GM23338 (cell line): ENCODE results near the gene TRAF2. TPM values are rescaled to one million over a fixed set of nuclear protein-coding genes. Genes with fewer than 3 reads are reported as not detected.

ENCODE experiments used
- ATAC-seq: fragments of 200-7000 bp; cut with Tn5 transposase; 3 replicates; pipeline ENCODE4 v1.9.1; 2020
- DNase-seq: peaks from one replicate; pipeline ENCODE4 v3.0.0-alpha.2; 2015; ENCODE audit warnings: low spot score
- H2AFZ ChIP-seq: fragments of 200-600 bp; sonication (generic); 2 replicates; pipeline ENCODE4 v1.8.0; 2016; ENCODE audit warnings: antibody characterized with exemption, mild to moderate bottlenecking, moderate library complexity
- H3F3A ChIP-seq: fragments of 200-600 bp; sonication (generic); replicated peaks from 2 replicates; pipeline ENCODE4 v1.8.0; 2017; ENCODE audit warnings: antibody characterized with exemption, mixed run types, low read depth
- H3K27ac ChIP-seq: fragments of 200-600 bp; sonication (generic); 2 replicates; pipeline ENCODE4 v1.6.1; 2016; ENCODE audit warnings: low read depth
- H3K27me3 ChIP-seq: fragments of 200-600 bp; sonication (generic); 2 replicates; pipeline ENCODE4 v1.8.0; 2016; ENCODE audit warnings: mild to moderate bottlenecking, mixed run types, moderate library complexity; ENCODE audit not compliant: insufficient read depth
- H3K36me3 ChIP-seq: fragments of 200-600 bp; sonication (generic); 2 replicates; pipeline ENCODE4 v1.8.0; 2016; ENCODE audit warnings: mild to moderate bottlenecking; ENCODE audit not compliant: insufficient read depth
- H3K4me1 ChIP-seq: fragments of 200-600 bp; sonication (generic); 2 replicates; pipeline ENCODE4 v1.8.0; 2016; ENCODE audit warnings: mild to moderate bottlenecking, moderate library complexity; ENCODE audit not compliant: insufficient read depth
- H3K4me2 ChIP-seq: fragments of 200-600 bp; sonication (generic); 2 replicates; pipeline ENCODE4 v1.7.1; 2017; ENCODE audit warnings: mixed run types
- H3K4me3 ChIP-seq: fragments of 200-600 bp; sonication (generic); 2 replicates; pipeline ENCODE4 v1.6.1; 2016; ENCODE audit warnings: mixed run types
- H3K79me2 ChIP-seq: fragments of 200-600 bp; sonication (generic); replicated peaks from 2 replicates; pipeline ENCODE4 v1.8.0; 2017; ENCODE audit warnings: mild to moderate bottlenecking; ENCODE audit not compliant: insufficient read depth
- H3K9me2 ChIP-seq: fragments of 200-600 bp; sonication (generic); 2 replicates; pipeline ENCODE4 v1.8.0; 2017; ENCODE audit not compliant: insufficient read depth
- H4K20me1 ChIP-seq: fragments of 200-600 bp; sonication (generic); replicated peaks from 2 replicates; pipeline ENCODE4 v1.8.0; 2017; ENCODE audit warnings: mild to moderate bottlenecking; ENCODE audit not compliant: insufficient read depth
- H3K27ac Mint-ChIP-seq: 2 replicates; pipeline ENCODE4 v1.8.0; 2020; ENCODE audit warnings: inconsistent platforms, mild to moderate bottlenecking, moderate library complexity, mixed read lengths
- H3K27me3 Mint-ChIP-seq: 3 replicates; pipeline ENCODE4 v1.8.0; 2022; ENCODE audit warnings: low read depth, mild to moderate bottlenecking, moderate library complexity, mixed read lengths, inconsistent platforms; ENCODE audit not compliant: insufficient read depth, poor library complexity
- H3K36me3 Mint-ChIP-seq: 3 replicates; pipeline ENCODE4 v1.8.0; 2021; ENCODE audit warnings: low read depth, mild to moderate bottlenecking, inconsistent platforms, moderate library complexity, mixed read lengths
- H3K4me1 Mint-ChIP-seq: 3 replicates; pipeline ENCODE4 v1.8.0; 2020; ENCODE audit warnings: mild to moderate bottlenecking, inconsistent platforms, mixed read lengths
- H3K4me3 Mint-ChIP-seq: 3 replicates; pipeline ENCODE4 v1.8.0; 2021; ENCODE audit warnings: moderate library complexity, mild to moderate bottlenecking, inconsistent platforms, mixed read lengths
- H3K9me3 Mint-ChIP-seq: 3 replicates; pipeline ENCODE4 v1.8.0; 2020; ENCODE audit warnings: moderate library complexity, mild to moderate bottlenecking, inconsistent platforms, mixed read lengths
- CREB1 ChIP-seq: fragments of 250-450 bp; sonication (Bioruptor Pico); IDR thresholded peaks from 2 replicates; pipeline ENCODE4 v1.5.0; 2020; ENCODE audit warnings: low read depth, mild to moderate bottlenecking, moderate library complexity
- EZH2 ChIP-seq: fragments of 200-600 bp; sonication (generic); IDR thresholded peaks from one replicate; pipeline ENCODE4 v1.8.0; 2017; ENCODE audit warnings: antibody characterized with exemption, mild to moderate bottlenecking, low read depth; ENCODE audit not compliant: unreplicated experiment
- EZH2phosphoT487 ChIP-seq: fragments of 200-600 bp; sonication (generic); IDR thresholded peaks from one replicate; pipeline ENCODE4 v1.8.1; 2018; ENCODE audit warnings: antibody characterized with exemption; ENCODE audit not compliant: unreplicated experiment
- JUNB ChIP-seq: IDR thresholded peaks from one replicate; pipeline ENCODE4 v1.6.1; 2016; ENCODE audit warnings: antibody characterized with exemption; ENCODE audit not compliant: unreplicated experiment
- NANOG ChIP-seq: IDR thresholded peaks from 2 replicates; pipeline ENCODE4 v1.6.1; 2016; ENCODE audit warnings: antibody characterized with exemption, borderline replicate concordance
- POLR2AphosphoS5 ChIP-seq: IDR thresholded peaks from 2 replicates; pipeline ENCODE4 v1.6.1; 2016; ENCODE audit warnings: antibody characterized with exemption, low read depth
- STAT1 ChIP-seq: IDR thresholded peaks from one replicate; pipeline ENCODE4 v1.6.1; 2016; ENCODE audit warnings: antibody characterized with exemption; ENCODE audit not compliant: unreplicated experiment
- ZNF114 ChIP-seq: fragments of 250-450 bp; sonication (Bioruptor Pico); IDR thresholded peaks from 2 replicates; pipeline ENCODE4 v1.5.0; 2020; ENCODE audit warnings: mild to moderate bottlenecking, moderate library complexity
- ZNF331 ChIP-seq: fragments of 250-450 bp; sonication (Bioruptor Pico); IDR thresholded peaks from 2 replicates; pipeline ENCODE4 v1.5.0; 2020; ENCODE audit warnings: low read depth, mild to moderate bottlenecking, moderate library complexity
- polyA plus RNA-seq: library from polyadenylated mRNA; unstranded; fragments of >200 nt; fragmentation: Nextera tagmentation; extraction: Ambion mirVana; gene quantifications from 2 replicates; pipeline ENCODE4 v1.2.1, GENCODE V29; 2016
- total RNA-seq: library from RNA; depleted of rRNA; stranded (reverse); fragments of >200 nt; shearing (Covaris generic); gene quantifications from 2 replicates; pipeline ENCODE4 v1.2.3, GENCODE V29; 2014
- TF ChIP-seq, protein P1 (sequence below): fragments of 250-450 bp; sonication (Bioruptor Pico); IDR thresholded peaks from 2 replicates; pipeline ENCODE4 v1.5.0; 2020; ENCODE audit warnings: mild to moderate bottlenecking, moderate library complexity
- TF ChIP-seq, protein P2 (sequence below): IDR thresholded peaks from 2 replicates; pipeline ENCODE4 v1.6.1; 2016; ENCODE audit warnings: antibody characterized with exemption
- TF ChIP-seq, protein P3 (sequence below), 2 experiments: fragments of 200-600 bp in 1 of 2; sonication (generic) in 1 of 2; conservative IDR thresholded peaks; 2 replicates each; pipeline versions ENCODE4 v1.5.1 to v1.6.1; 2016 to 2017; ENCODE audit warnings: antibody characterized with exemption in 2 of 2, low read depth in 2 of 2, mild to moderate bottlenecking in 2 of 2, moderate library complexity in 1 of 2
- TF ChIP-seq, protein P4 (sequence below): IDR thresholded peaks from one replicate; pipeline ENCODE4 v1.6.1; 2018; ENCODE audit warnings: antibody characterized with exemption; ENCODE audit not compliant: unreplicated experiment

Gene TRAF2
- total and polyA plus RNA-seq, 2 experiments from 2014 or later = 25.4 to 39.9 TPM

DNA sequence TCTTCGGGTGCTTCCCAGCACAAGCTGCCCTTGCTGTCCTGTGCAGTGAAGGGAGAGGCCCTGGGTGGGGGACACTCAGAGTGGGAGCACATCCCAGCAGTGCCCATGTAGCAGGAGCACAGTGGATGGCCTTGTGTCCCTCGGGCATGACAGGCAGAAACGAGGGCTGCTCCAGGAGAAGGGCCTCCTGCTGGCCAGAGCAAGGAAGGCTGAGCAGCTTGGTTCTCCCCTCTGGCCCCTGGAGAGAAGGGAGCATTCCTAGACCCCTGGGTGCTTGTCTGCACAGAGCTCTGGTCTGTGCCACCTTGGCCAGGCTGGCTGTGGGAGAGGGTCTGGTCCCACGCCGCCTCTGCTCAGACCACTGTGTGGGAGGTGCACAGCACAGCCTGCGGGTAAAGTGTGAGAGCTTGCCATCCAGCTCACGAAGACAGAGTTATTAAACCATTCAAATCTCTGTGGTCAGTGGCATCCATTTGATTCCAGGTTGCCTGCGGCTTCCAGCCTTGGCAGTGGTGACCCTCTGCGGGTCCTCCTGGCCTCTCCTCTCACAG, 39.9 kb downstream of the TRAF2 start:
- Mint-ChIP-seq H3K27ac (no peak overlapping the region), H3K4me1 (no peaks in the 10 kb centered on the region), H3K4me3 (no peak overlapping the region), H3K36me3 (peaks cover 45% of the 10 kb centered on the region), H3K9me3 (no peaks in the 10 kb centered on the region; the same call in 2 of the 3 replicates), H3K27me3 (peaks cover 5% of the 10 kb centered on the region)
- peak; percentile 37; the same call in 2 of the 3 replicates for ATAC-seq
- H3K4me2 ChIP-seq = no peak overlapping the region
- H3K36me3 ChIP-seq = peaks cover 3% of the 10 kb centered on the region; the same call in 1 of the 2 replicates
- H3K79me2 ChIP-seq = 0 out of 2 replicates have a peak, but pooled peaks cover 1% of the 10 kb centered on the region
- TF ChIP-seq, protein P1, sequence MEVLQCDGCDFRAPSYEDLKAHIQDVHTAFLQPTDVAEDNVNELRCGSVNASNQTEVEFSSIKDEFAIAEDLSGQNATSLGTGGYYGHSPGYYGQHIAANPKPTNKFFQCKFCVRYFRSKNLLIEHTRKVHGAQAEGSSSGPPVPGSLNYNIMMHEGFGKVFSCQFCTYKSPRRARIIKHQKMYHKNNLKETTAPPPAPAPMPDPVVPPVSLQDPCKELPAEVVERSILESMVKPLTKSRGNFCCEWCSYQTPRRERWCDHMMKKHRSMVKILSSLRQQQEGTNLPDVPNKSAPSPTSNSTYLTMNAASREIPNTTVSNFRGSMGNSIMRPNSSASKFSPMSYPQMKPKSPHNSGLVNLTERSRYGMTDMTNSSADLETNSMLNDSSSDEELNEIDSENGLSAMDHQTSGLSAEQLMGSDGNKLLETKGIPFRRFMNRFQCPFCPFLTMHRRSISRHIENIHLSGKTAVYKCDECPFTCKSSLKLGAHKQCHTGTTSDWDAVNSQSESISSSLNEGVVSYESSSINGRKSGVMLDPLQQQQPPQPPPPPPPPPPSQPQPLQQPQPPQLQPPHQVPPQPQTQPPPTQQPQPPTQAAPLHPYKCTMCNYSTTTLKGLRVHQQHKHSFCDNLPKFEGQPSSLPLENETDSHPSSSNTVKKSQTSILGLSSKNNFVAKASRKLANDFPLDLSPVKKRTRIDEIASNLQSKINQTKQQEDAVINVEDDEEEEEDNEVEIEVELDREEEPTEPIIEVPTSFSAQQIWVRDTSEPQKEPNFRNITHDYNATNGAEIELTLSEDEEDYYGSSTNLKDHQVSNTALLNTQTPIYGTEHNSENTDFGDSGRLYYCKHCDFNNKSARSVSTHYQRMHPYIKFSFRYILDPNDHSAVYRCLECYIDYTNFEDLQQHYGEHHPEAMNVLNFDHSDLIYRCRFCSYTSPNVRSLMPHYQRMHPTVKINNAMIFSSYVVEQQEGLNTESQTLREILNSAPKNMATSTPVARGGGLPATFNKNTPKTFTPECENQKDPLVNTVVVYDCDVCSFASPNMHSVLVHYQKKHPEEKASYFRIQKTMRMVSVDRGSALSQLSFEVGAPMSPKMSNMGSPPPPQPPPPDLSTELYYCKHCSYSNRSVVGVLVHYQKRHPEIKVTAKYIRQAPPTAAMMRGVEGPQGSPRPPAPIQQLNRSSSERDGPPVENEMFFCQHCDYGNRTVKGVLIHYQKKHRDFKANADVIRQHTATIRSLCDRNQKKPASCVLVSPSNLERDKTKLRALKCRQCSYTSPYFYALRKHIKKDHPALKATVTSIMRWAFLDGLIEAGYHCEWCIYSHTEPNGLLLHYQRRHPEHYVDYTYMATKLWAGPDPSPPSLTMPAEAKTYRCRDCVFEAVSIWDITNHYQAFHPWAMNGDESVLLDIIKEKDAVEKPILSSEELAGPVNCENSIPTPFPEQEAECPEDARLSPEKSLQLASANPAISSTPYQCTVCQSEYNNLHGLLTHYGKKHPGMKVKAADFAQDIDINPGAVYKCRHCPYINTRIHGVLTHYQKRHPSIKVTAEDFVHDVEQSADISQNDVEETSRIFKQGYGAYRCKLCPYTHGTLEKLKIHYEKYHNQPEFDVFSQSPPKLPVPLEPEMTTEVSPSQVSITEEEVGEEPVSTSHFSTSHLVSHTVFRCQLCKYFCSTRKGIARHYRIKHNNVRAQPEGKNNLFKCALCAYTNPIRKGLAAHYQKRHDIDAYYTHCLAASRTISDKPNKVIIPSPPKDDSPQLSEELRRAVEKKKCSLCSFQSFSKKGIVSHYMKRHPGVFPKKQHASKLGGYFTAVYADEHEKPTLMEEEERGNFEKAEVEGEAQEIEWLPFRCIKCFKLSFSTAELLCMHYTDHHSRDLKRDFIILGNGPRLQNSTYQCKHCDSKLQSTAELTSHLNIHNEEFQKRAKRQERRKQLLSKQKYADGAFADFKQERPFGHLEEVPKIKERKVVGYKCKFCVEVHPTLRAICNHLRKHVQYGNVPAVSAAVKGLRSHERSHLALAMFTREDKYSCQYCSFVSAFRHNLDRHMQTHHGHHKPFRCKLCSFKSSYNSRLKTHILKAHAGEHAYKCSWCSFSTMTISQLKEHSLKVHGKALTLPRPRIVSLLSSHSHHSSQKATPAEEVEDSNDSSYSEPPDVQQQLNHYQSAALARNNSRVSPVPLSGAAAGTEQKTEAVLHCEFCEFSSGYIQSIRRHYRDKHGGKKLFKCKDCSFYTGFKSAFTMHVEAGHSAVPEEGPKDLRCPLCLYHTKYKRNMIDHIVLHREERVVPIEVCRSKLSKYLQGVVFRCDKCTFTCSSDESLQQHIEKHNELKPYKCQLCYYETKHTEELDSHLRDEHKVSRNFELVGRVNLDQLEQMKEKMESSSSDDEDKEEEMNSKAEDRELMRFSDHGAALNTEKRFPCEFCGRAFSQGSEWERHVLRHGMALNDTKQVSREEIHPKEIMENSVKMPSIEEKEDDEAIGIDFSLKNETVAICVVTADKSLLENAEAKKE (CRISPR knock-in tag) = no peak
- TF ChIP-seq EZH2phosphoT487 = no peak
- TF ChIP-seq POLR2AphosphoS5 = no peak
- no peak for TF ChIP-seq JUNB
- no peak for TF ChIP-seq ZNF331 (CRISPR knock-in tag)
- no peak for TF ChIP-seq ZNF114 (CRISPR knock-in tag)
- TF ChIP-seq STAT1 = no peak
- TF ChIP-seq, protein P2, sequence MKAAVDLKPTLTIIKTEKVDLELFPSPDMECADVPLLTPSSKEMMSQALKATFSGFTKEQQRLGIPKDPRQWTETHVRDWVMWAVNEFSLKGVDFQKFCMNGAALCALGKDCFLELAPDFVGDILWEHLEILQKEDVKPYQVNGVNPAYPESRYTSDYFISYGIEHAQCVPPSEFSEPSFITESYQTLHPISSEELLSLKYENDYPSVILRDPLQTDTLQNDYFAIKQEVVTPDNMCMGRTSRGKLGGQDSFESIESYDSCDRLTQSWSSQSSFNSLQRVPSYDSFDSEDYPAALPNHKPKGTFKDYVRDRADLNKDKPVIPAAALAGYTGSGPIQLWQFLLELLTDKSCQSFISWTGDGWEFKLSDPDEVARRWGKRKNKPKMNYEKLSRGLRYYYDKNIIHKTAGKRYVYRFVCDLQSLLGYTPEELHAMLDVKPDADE = no peak
- no peak for TF ChIP-seq NANOG
- TF ChIP-seq CREB1 (CRISPR knock-in tag) = no peak
- TF ChIP-seq, protein P3, sequence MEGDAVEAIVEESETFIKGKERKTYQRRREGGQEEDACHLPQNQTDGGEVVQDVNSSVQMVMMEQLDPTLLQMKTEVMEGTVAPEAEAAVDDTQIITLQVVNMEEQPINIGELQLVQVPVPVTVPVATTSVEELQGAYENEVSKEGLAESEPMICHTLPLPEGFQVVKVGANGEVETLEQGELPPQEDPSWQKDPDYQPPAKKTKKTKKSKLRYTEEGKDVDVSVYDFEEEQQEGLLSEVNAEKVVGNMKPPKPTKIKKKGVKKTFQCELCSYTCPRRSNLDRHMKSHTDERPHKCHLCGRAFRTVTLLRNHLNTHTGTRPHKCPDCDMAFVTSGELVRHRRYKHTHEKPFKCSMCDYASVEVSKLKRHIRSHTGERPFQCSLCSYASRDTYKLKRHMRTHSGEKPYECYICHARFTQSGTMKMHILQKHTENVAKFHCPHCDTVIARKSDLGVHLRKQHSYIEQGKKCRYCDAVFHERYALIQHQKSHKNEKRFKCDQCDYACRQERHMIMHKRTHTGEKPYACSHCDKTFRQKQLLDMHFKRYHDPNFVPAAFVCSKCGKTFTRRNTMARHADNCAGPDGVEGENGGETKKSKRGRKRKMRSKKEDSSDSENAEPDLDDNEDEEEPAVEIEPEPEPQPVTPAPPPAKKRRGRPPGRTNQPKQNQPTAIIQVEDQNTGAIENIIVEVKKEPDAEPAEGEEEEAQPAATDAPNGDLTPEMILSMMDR (conservative IDR thresholded peaks at IDR 0.05; ENCODE audit: low read depth in 2 of 2) = no peak
- TF ChIP-seq, protein P4, sequence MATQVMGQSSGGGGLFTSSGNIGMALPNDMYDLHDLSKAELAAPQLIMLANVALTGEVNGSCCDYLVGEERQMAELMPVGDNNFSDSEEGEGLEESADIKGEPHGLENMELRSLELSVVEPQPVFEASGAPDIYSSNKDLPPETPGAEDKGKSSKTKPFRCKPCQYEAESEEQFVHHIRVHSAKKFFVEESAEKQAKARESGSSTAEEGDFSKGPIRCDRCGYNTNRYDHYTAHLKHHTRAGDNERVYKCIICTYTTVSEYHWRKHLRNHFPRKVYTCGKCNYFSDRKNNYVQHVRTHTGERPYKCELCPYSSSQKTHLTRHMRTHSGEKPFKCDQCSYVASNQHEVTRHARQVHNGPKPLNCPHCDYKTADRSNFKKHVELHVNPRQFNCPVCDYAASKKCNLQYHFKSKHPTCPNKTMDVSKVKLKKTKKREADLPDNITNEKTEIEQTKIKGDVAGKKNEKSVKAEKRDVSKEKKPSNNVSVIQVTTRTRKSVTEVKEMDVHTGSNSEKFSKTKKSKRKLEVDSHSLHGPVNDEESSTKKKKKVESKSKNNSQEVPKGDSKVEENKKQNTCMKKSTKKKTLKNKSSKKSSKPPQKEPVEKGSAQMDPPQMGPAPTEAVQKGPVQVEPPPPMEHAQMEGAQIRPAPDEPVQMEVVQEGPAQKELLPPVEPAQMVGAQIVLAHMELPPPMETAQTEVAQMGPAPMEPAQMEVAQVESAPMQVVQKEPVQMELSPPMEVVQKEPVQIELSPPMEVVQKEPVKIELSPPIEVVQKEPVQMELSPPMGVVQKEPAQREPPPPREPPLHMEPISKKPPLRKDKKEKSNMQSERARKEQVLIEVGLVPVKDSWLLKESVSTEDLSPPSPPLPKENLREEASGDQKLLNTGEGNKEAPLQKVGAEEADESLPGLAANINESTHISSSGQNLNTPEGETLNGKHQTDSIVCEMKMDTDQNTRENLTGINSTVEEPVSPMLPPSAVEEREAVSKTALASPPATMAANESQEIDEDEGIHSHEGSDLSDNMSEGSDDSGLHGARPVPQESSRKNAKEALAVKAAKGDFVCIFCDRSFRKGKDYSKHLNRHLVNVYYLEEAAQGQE = no peak
- no peak for TF ChIP-seq EZH2
- no peak overlapping the region for H3K4me3 ChIP-seq
- H4K20me1 ChIP-seq = 0 out of 2 replicates have a peak, but pooled peaks cover 3% of the 10 kb centered on the region
- no peaks in the 10 kb centered on the region for H3K27me3 ChIP-seq
- no peak overlapping the region for H2AFZ ChIP-seq
- no peak overlapping the region for H3K27ac ChIP-seq
- H3K9me2 ChIP-seq = no peaks in the 10 kb centered on the region
- no peak for DNase-seq
- H3K4me1 ChIP-seq = no peaks in the 10 kb centered on the region
- 0 out of 2 replicates have a peak, but pooled peaks cover 5% of the 10 kb centered on the region for H3F3A ChIP-seq
